HG03571 (cell line): ENCODE measurements around the gene ERCC1.

Source experiments
- ATAC-seq: cut with Tn5 transposase; IDR thresholded peaks from one replicate; pipeline ENCODE4 v1.9.1; 2021; ENCODE audit not compliant: unreplicated experiment

ERCC1 gene

GRCh38 chr19:45406226-45407090 lies 17.3 kb downstream of the ERCC1 start, which contains the start of gene POLR1G:
Gene POLR1G (plus strand): TSS chr19:45406644. CDS start chr19:45406697, 53 bp downstream.
- peak; percentile 64 for ATAC-seq

GRCh38 chr19:45405435-45406225 lies 18.1 kb downstream of the ERCC1 start:
- peak; percentile 36 for ATAC-seq

DNA sequence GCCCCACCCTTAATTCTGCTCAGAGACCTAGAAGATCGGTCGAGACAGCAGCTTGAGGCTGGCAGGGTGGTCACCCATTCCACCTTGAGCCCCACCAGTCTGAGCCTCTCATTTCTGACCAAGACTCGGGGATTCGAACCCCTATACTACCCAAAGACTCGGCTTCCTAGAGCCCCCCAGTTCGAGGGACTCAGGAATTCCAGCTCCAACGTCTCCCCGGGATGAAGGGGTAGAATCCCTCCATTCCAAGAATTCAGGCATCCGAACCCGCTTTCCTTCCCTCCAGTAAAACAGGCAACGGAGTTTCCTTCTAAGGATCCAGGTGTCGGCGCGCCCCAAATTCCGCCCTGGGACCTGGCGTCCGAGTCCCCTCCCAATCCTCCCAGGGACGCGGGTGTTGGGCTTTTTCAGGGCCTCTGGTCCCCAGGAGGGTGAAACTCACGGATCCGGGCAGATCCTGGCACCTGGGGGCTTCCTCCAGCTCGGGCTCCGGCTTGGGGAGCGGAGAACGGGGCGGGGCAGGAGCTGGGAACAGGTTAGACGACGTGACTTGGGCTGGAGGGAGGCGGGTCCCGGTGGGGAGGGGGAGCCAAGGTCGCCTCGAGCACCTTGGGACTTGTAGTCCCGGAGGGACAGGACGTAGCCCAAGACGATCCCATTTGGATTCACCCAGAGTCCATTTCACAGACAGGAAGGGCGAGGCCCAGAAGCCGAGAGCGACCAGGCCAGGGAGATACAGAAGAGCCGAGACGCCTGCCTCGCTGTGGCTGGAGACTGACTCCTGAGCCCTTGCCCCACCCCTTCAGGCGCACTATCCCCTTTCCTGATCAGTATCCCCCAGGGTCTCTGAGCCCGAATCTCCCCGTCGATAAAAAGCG lies 18.9 kb downstream of the ERCC1 start, which contains the start of gene PPP1R13L:
Gene PPP1R13L (minus strand): TSS at position 513 of the 878 bp plus-strand sequence. CDS start 6,751 bp downstream, outside the sequence.
- ATAC-seq: no peak

DNA sequence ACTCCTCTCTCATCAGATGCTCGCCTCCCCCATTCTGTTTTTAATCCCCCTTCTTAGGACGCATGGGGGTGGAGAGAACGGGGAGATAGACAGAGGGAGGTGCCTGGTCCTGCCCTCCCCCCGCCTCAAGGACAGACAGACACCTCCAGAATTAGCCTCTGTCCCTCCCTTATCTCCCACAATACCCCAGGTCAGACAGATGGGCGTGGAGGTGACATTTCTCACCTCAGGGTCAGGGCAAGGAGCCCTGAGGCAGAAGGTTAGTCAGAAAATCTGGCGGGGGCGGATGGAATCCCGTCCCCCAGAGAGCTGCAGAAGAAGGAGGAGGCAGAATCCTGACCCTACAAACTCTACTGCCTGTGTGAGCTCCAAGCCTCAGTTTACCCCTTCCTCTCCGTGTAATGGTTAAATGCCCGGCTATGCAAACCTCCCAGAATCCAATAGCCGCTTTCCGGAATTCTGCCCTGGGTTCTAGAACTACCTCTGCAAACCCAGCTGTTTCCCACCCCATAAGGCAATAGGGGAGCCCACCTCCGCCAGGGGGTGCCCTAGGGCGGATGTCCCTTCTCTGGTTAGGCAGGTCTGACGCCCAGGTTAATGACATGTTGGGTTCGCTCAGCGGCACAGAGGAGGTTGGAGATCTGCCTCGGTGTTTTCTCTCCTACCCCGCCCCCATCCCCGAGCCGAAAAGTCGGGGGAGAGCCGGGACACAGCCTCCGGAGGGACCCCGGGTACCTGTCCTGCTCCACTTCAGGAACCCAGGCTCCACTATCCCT lies 19.7 kb downstream of the ERCC1 start:
- no peak for ATAC-seq

DNA sequence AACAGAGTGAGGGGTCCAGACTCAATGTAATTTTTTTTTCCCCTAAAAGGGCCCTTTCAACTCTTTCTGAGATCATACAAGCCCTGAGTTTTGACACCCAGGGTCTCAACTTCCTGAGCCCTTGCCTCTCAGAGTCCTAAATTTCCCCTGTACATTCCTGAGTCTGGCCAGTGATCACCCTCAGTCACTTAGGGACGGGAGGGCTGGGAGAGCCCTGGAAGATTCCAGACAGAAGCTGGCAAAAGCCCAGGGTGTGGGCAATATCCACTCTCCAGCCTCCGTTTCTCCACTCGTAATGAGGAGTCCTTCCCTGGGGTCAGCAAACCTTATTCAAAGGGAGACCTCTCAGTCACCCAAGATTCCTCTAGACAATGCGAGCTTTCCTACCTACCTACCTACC lies 20.4 kb downstream of the ERCC1 start:
- no peak for ATAC-seq

GRCh38 chr19:45402298-45403061 lies 21.2 kb downstream of the ERCC1 start:
- no peak for ATAC-seq

GRCh38 chr19:45401815-45402214 lies 21.9 kb downstream of the ERCC1 start:
- ATAC-seq: no peak

- no peak for ATAC-seq
These were observed 23.5 kb downstream of the ERCC1 start for GRCh38 chr19:45400192-45400591.

DNA sequence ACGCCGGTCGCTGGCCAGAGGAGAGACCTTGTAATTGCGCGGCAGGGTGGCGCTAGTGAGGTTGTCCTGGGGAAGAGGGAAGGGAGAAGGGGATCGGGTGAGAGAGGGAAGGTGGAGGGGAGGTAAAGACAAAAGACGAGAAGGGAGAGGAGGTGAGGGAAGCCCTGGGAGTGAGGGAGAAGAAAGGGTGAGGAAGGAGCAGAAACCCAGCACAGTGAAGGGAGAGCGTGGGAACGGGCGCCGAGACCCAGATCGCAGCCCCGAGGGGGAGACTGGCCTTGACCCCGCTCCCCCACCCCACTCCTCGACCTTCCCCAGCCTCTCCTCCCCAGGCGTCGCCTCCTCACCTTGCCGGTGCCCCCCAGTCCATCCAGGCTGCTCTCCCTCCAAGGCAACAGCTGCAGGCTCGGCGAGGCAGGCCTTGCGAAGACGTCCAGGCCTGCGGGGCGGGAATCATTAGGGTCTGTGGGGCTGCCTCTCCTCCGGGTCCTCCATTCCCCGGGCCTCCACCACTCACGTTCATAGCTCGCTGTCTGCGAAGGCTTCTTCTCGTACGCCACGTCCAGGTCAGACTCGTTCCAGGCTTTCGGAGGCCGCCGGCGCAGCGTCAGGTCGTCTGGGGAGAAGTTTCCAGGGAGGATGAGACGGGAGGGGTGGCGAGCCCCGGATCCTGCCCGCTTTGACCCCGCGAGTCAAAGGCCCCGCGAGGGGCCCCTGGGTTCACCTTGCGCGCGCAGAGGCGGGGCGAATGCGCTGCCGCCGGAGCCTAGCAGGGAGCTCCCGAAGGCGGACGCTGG lies 27.7 kb downstream of the ERCC1 start:
- no peak for ATAC-seq

DNA sequence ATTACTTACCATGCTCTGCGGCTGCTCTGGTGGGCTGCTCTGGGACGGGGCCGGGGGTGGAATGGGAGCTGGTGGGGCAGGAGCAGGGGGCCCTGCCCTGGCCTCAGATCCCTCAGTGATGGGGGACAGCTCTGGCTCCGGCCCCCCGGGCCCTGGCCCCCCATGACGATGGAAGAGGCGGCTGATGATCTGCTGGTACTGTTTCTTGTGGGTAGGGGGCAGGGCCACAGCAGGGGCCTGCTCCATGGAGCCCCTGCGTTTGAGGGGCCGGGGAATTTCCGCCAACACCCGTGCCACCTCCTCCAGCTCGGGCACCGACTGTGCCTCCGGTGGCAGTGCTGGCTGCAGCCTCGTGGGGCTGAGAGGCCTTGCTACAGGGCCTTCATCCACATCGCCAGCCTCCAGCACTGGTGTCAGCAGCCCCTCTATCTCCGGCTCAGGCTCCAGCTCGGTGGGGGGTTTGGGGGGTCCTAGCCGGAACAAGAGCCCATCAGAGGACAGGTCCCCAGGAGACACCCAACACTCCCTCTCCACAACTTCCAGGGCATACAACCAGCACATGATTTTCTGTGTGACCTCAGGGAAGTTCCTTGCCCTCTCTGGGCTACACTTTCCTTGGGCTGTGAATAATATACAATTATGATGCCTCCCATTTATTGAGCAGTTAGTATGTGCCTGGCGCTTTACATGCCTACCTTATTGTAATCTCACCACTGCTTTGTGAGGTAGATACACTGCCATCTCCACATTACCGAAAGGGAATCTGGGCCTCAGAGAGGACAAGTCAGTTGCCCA lies 31.6 kb downstream of the ERCC1 start:
- ATAC-seq: no peak

DNA sequence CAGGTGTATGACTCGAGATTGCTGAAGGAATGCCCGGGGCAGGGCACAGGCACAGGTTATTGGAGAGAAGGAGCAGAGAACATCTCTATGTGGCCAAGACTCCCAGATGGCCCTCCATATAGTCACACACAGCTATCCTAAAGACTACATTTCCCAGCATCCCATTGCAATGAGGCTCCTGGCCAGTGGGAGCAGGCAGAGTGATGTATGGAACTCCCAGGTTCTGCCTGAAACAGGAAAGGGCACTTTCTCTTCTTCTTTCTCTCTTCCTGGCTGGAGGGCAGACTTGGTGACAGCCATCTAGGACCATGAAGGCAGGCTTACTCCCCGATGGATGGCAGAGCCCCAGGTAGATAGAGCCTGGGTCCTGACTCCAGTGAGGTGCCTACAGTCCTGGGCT lies 32.4 kb downstream of the ERCC1 start:
- ATAC-seq: no peak

- ATAC-seq: no peak
These were observed 38.1 kb downstream of the ERCC1 start for GRCh38 chr19:45385392-45386221.

DNA sequence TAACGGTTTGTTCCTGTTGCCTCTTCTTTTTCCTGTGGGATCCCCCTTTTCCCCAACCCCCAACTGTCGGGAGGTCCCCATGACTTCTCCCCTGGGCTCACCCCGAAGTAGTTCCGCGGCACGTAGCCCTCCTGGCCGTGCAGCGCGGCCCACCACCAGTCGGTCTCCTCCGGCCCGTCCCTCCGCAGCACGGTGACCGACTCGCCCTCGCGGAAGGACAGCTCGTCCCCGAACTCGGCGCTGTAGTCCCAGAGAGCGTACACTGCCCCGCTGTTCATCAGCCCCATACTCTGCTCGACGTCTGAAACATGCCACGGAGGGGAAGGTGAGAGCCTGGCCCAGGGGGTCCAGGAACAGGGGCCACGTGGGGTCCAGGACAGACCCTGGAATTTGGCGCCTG lies 41.3 kb downstream of the ERCC1 start:
- no peak for ATAC-seq

DNA sequence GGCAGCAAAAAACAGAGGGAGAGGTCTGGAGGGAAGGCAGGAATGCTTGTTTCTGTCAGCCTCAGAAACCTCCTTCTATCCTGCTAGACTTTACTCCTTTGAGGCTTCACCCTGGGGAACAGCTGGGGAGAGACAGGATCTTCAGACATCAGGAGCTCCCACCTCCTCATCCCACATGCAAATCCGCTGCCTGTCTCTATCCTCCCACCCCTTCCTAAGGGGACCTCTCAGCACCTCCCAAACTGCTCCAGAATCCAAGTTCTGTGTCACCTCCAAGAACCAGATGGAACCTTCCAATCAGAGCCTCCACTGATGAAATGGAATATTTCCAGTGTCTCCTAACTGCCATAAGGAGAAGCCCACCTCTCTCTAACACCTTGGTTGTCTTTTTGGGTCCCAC lies 43.6 kb downstream of the ERCC1 start:
- ATAC-seq: no peak

DNA sequence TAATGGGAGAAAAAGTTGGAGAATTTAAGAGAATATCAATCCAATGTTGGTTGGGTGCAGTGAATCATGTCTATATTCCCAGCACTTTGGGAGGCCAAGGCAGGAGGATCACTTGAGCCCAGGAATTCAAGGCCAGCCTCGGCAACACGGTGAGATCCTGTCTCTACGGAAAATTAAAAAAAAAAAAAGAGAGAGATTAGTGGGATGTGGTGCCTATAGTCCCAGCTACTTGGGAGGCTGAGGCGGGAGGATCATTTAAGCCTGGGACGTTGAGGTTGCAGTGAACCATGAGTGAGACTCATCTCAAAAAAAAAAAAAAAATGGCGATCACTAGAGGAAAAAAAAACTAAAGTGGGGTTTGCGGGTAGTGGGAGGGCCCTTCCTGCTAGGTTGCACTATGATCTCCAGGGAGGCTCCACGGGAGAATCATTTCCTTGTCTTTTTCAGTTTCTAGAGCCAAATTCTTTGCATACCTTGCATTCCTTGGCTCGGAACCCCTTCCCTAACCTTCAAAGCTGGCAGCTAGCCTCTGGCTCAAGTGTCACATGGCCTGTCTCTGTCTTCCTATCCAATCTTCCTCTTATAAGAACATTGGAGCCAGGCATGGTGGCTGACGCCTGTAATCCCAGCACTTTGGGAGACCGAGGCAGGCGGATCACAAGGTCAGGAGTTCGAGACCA lies 47.5 kb downstream of the ERCC1 start:
- no peak for ATAC-seq
